ENCODE data around the gene SEC23IP.
"Not testable (repeated sequence)": the region's sequence is repeated elsewhere in the genome, so short reads cannot be mapped to it uniquely, and the experiment has no call there.

SEC23IP gene

DNA sequence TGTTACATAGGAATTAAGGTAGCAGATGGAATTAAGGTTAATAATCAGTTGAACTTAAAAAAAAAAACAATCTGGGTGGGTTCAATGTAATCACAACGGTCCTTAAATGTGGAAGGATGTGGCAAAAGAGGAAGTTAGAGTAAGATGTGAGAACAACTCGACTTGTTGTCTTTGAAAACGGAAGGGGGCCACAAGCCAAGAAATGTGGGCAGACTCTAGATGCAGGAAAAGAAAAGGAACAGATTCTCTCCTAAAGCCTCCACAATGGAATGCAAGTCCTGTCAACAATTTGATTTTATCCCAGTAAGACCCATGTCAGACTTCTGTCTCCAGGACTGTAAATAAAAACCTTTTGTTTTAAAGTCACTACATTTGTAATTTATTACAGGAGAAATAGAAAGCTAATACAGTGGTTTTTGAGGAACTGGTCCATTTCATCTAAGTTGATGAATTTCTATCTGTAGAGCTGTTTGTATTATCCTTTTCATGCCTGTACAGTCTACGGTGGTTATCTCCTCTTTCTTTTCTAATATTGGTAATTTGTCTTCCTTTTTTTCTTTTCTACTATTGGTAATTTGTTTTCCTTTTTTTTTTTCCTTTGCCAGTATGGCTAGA, 28.5 kb upstream of the SEC23IP start:
- H3K4me1 ChIP-seq (ENCODE audit: control insufficient read depth, insufficient read depth, low read length), result no peaks in the 10 kb centered on the region
- H3K9me3 ChIP-seq (ENCODE audit: control insufficient read depth, low read length), result no peaks in the 10 kb centered on the region
- no peaks in the 10 kb centered on the region for H3K27me3 ChIP-seq (ENCODE audit: control insufficient read depth, insufficient read depth, low read length)
- H3K36me3 ChIP-seq (ENCODE audit: control insufficient read depth, insufficient read depth, low read length), result no peaks in the 10 kb centered on the region
- no peak overlapping the region for H3K4me3 ChIP-seq (ENCODE audit: low read length)
- no peak overlapping the region for H3K9ac ChIP-seq (ENCODE audit: low read length)

DNA sequence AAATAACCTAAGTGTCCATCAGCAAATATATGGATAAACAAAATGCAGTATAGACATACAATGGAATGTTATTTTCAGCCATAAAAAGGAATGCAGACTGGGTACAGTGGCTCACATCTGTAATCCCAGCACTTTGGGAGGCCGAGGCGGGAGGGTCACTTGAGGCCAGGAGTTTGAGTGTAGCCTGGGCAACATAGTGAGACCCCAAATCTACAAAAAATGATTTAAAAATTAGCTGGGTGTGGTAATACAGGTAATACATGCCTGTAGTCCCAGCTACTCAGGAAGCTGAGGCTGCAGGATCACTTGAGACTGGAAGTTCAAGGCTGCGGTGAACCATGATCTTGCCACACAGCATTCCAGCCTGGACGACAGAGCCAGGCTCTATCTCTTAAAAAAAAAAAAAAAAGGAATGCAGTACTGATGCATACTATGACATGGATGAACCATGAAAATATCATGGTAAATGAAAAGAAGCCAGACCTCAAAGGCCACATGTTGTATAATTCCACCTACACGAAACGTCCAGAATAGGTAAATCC, 26.8 kb upstream of the SEC23IP start:
- H3K36me3 ChIP-seq (ENCODE audit: control insufficient read depth, insufficient read depth, low read length), result no peaks in the 10 kb centered on the region
- no peaks in the 10 kb centered on the region for H3K4me1 ChIP-seq (ENCODE audit: control insufficient read depth, insufficient read depth, low read length)
- no peak overlapping the region for H3K9ac ChIP-seq (ENCODE audit: low read length)
- H3K4me3 ChIP-seq (ENCODE audit: low read length), result no peak overlapping the region
- no peaks in the 10 kb centered on the region for H3K9me3 ChIP-seq (ENCODE audit: control insufficient read depth, low read length)
- H3K27me3 ChIP-seq (ENCODE audit: control insufficient read depth, insufficient read depth, low read length), result no peaks in the 10 kb centered on the region

DNA sequence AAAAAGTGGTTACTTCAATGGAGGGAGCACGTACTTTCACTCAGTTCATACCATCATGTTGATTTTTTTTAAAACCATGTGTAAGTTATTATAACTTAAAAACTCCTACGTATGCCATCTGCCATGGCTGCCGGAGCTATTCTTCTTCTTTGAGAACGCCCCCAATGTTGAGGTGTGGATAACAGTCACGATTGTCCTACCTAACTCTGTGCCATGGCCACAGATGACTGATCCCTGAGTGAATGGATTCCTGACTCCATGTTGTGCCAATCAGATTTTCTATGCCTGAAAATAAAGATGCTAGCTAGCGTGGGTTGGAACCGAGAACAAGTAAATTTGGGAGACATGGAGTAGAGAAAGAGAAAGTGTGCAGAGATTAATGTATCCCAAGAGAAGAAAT, 25.2 kb upstream of the SEC23IP start:
- Histone ChIP-seq H3K4me1 (ENCODE audit: control insufficient read depth, insufficient read depth, low read length) (peaks cover 5% of the 10 kb centered on the region), H3K36me3 (ENCODE audit: control insufficient read depth, insufficient read depth, low read length) (no peaks in the 10 kb centered on the region), H3K4me3 (ENCODE audit: low read length) (no peak overlapping the region), H3K9ac (ENCODE audit: low read length) (no peak overlapping the region), H3K9me3 (ENCODE audit: control insufficient read depth, low read length) (no peaks in the 10 kb centered on the region), H3K27me3 (ENCODE audit: control insufficient read depth, insufficient read depth, low read length) (no peaks in the 10 kb centered on the region)

DNA sequence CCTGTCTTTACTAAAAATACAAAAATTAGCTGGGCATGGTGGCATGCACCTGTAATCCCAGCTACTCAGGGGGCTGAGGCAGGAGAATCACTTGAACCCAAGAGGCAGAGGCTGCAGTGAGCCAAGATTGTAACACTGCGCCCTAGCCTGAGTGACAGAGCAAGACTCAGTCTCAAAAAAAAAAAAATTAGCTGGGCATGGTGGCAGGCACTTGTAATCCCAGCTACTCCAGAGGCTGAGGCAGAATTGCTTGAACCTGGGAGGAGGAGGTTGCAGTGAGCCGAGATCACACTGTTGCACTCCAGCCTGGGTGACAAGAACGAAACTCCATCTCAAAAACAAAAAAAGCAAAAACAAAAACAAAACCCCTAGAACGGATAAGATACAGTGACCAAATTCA, 23.1 kb upstream of the SEC23IP start:
- not testable (repeated sequence) for H3K4me3 ChIP-seq (ENCODE audit: low read length); H3K9me3 ChIP-seq (ENCODE audit: control insufficient read depth, low read length); H3K27me3 ChIP-seq (ENCODE audit: control insufficient read depth, insufficient read depth, low read length); H3K36me3 ChIP-seq (ENCODE audit: control insufficient read depth, insufficient read depth, low read length); H3K4me1 ChIP-seq (ENCODE audit: control insufficient read depth, insufficient read depth, low read length); H3K9ac ChIP-seq (ENCODE audit: low read length)

DNA sequence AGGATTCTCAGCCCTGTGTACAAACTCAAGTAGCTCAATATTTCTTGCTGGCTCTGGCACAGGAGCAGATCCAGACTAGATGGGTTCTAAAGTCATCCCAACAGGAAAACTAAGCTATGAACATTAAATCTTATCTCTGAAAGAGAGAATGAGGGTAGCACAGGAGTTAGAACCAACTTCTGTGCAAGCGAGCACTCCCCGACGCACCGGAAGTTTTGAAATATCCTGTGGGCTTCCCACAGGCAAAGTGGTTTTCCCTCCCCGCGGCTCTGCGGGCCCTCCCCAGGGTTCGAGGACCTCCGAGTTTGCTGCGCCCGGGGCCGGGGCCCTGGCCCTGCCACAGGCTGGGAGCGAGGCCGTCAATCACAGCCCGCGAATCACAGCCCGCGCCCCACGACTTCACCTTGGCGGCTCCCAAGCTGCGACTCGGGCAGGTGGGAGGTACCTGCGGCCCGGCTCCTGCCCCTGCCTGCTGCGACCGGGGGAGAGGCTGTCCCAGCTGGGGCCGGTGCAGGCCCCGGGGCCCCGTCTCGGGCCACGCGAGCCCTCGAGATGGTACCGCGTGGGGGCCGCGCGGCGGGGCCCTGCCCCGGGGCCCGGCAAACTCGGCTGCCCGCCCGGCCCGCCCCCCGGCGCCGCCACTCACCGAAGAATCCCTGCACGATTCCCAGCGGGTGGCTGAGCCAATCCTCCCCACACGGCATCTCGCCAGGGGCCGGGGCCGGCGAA, 20.5 kb upstream of the SEC23IP start:
- no peaks in the 10 kb centered on the region for H3K36me3 ChIP-seq (ENCODE audit: control insufficient read depth, insufficient read depth, low read length)
- no peaks in the 10 kb centered on the region for H3K27me3 ChIP-seq (ENCODE audit: control insufficient read depth, insufficient read depth, low read length)
- no peaks in the 10 kb centered on the region for H3K9me3 ChIP-seq (ENCODE audit: control insufficient read depth, low read length)
- H3K9ac ChIP-seq (ENCODE audit: low read length), result peak overlapping the region; percentile 73
- peaks cover 9% of the 10 kb centered on the region for H3K4me1 ChIP-seq (ENCODE audit: control insufficient read depth, insufficient read depth, low read length)
- peak overlapping the region; percentile 71 for H3K4me3 ChIP-seq (ENCODE audit: low read length)

DNA sequence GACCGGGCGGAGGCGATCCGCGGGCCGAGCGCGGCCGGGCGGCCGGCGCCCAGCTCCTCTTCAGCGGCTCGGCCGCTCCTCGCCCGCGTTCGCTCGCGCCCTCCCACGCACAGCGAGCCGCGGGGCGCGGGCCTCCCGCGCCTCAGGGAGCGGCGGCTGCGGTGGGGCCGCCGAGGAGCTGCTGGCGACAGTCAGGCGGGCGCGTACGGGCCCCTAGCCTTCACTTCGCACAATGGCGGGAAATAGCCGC, 20.0 kb upstream of the SEC23IP start, which contains the start of gene MCMBP:
TSS of gene MCMBP (minus strand) at position 234 of the 250 bp plus-strand sequence. CDS start 259 bp downstream, outside the sequence.
- Histone ChIP-seq H3K4me3 (ENCODE audit: low read length) (peak within 1 kb of the TSS; percentile 71), H3K9ac (ENCODE audit: low read length) (peak within 1 kb of the TSS; percentile 73), H3K4me1 (ENCODE audit: control insufficient read depth, insufficient read depth, low read length) (peaks cover 9% of the 10 kb centered on the region), H3K36me3 (ENCODE audit: control insufficient read depth, insufficient read depth, low read length) (no peaks in the 10 kb centered on the region), H3K9me3 (ENCODE audit: control insufficient read depth, low read length) (no peaks in the 10 kb centered on the region), H3K27me3 (ENCODE audit: control insufficient read depth, insufficient read depth, low read length) (no peaks in the 10 kb centered on the region)

DNA sequence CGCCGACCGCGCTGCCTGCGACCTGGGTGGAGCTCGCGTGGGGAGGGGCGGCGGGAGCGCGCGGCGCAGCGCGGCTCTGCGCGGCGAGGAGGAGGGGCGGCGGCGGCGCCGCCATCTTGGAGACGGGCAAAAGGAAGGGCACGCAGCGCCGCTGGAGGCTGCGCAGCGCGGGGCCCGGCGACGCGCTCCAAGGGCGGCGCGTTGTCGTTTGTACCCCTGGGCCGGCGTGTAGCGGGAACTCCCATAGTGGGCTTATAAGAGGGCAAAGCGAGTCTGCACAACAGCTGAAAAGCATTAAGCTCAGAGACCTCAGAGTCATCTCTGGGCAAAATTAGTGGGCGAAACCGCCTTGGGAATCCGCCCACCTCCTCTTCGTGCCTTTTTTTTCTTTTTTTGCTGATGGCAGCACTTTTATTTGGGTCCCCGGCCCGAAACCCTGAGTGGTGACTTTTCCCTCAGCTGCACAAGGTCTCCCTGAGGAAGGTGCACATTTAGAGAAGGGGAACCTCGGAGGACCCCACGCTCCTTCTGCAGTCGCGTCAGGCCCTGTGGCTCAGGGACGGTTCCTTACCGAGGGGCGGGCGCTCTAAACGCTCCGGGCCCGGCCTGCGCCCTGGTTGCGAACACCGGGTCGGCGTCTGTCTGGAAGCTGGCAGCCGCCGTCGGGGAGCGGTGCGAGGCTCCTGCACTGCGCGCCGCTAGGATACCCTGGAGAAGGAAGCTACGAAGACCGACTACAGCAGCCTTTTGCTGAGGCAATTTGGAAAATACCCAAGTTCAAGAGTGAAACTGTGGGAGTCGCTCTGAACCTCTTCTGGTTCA, 19.5 kb upstream of the SEC23IP start:
- peak overlapping the region; percentile 73 for H3K9ac ChIP-seq (ENCODE audit: low read length)
- no peaks in the 10 kb centered on the region for H3K9me3 ChIP-seq (ENCODE audit: control insufficient read depth, low read length)
- H3K27me3 ChIP-seq (ENCODE audit: control insufficient read depth, insufficient read depth, low read length), result no peaks in the 10 kb centered on the region
- peak overlapping the region; percentile 60 for H3K4me3 ChIP-seq (ENCODE audit: low read length)
- H3K4me1 ChIP-seq (ENCODE audit: control insufficient read depth, insufficient read depth, low read length), result peaks cover 9% of the 10 kb centered on the region
- H3K36me3 ChIP-seq (ENCODE audit: control insufficient read depth, insufficient read depth, low read length), result no peaks in the 10 kb centered on the region

DNA sequence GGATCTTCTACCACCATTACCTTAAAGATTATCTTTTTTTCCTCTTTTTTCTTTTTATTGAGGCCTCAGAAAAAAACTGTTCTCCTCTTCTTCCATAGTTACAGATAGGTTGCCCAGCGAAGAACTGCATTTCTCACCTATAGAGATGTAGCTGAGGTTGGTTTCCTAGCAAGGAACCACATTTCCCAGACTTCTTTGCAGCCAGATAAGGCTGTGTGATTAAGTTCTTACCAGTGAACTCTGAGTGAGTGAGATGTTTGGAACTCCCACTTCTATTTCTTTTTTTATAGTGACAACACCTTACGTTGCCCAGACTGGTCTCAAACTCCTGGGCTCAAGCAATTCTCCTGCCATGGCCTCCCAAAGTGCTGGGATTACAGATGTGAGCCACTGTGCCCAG, 14.0 kb upstream of the SEC23IP start:
- no peaks in the 10 kb centered on the region for H3K27me3 ChIP-seq (ENCODE audit: control insufficient read depth, insufficient read depth, low read length)
- no peak overlapping the region for H3K4me3 ChIP-seq (ENCODE audit: low read length)
- H3K4me1 ChIP-seq (ENCODE audit: control insufficient read depth, insufficient read depth, low read length), result peaks cover 4% of the 10 kb centered on the region
- no peaks in the 10 kb centered on the region for H3K36me3 ChIP-seq (ENCODE audit: control insufficient read depth, insufficient read depth, low read length)
- H3K9ac ChIP-seq (ENCODE audit: low read length), result no peak overlapping the region
- H3K9me3 ChIP-seq (ENCODE audit: control insufficient read depth, low read length), result no peaks in the 10 kb centered on the region

DNA sequence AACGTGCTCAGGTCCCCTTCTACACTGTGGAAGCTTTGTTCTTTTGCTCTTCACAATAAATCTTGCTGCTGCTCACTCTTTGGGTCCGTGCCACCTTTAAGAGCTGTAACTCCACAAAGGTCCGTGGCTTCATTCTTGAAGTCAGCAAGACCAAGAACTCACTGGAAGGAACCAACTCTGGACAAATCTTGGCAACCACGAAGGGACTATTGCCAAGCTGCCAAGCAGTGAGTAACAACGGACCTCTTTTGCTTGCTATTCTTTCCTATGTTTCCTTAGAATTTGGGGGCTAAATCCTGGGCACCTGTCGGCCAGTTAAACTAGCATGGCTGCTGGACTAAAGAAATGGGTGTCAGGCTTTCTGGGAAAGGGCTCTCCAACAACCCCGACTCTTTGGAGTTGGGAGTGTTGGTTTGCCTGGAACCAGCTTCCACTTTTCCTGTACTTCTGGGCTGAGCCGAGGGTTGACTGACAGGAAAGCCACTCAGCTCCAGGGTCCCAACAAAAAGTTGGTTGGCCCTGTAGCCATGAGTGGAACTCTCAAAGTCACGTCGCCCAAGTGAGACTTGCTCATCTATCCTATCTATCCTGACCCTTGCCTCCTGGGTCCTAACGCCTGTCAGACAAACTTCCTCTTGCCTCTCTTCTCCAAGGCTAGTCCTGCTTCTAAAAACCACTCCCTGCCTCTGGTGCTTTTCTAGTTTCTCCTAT, 8.5 kb upstream of the SEC23IP start:
- not testable (repeated sequence) for H3K4me3 ChIP-seq (ENCODE audit: low read length); H3K27me3 ChIP-seq (ENCODE audit: control insufficient read depth, insufficient read depth, low read length); H3K9ac ChIP-seq (ENCODE audit: low read length); H3K4me1 ChIP-seq (ENCODE audit: control insufficient read depth, insufficient read depth, low read length); H3K36me3 ChIP-seq (ENCODE audit: control insufficient read depth, insufficient read depth, low read length); H3K9me3 ChIP-seq (ENCODE audit: control insufficient read depth, low read length)

DNA sequence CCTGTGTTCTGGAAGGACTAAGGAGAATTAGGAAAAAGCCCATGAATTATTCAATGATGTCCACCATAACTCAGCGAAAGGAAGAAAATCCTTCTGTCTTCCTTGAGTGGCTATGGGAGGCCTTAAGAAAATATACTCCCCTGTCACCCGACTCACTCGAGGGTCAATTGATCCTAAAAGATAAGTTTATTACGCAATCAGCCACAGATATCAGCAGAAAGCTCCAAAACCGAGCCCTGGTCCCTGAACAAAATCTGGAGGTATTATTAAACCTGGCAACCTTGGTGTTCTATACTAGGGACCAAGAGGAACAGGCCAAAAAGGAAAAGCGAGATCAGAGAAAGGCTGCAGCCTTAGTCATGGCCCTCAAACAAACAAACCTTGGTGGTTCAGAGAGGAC, 6.5 kb upstream of the SEC23IP start:
- H3K9ac ChIP-seq (ENCODE audit: low read length); H3K27me3 ChIP-seq (ENCODE audit: control insufficient read depth, insufficient read depth, low read length); H3K36me3 ChIP-seq (ENCODE audit: control insufficient read depth, insufficient read depth, low read length); H3K9me3 ChIP-seq (ENCODE audit: control insufficient read depth, low read length); H3K4me1 ChIP-seq (ENCODE audit: control insufficient read depth, insufficient read depth, low read length); H3K4me3 ChIP-seq (ENCODE audit: low read length): not testable (repeated sequence)

DNA sequence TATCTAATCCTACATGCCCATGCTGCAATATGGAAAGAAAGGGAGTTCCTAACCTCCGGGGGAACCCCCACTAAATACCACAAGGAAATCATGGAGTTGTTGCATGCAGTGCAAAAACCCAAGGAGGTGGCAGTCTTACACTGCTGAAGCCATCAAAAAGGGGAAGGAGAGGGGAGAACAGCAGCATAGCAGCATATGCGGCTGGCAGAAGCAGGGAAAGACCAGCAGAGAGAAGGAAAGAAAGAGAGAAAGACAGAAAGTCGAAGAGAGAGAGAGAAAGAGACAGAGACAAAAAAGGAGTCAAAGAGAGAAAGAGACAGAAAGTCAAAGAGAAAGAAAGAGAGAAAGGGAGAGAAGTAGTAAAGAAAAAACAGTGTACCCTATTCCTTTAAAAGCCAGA, 3.8 kb upstream of the SEC23IP start:
- not testable (repeated sequence) for H3K36me3 ChIP-seq (ENCODE audit: control insufficient read depth, insufficient read depth, low read length); H3K27me3 ChIP-seq (ENCODE audit: control insufficient read depth, insufficient read depth, low read length); H3K9ac ChIP-seq (ENCODE audit: low read length); H3K4me1 ChIP-seq (ENCODE audit: control insufficient read depth, insufficient read depth, low read length); H3K9me3 ChIP-seq (ENCODE audit: control insufficient read depth, low read length); H3K4me3 ChIP-seq (ENCODE audit: low read length)

DNA sequence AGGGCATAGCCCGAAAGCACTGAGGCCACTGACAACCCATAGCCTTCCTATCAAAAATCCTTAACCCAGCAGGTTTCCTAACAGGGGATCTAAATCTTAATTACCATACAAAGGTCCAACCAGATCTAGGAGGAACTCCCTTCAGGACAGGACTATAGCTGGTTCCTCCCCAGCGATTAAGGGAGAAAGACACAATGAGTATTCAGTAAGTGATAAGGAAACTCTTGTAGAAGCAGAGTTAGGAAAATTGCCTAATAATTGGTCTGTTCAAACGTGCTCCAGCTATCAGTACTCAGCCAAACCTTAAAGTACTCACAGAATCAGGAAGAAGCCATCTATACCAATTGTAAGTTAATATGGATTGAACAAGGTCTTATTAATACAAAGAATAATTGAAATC, 3.3 kb upstream of the SEC23IP start:
- not testable (repeated sequence) for H3K9ac ChIP-seq (ENCODE audit: low read length); H3K36me3 ChIP-seq (ENCODE audit: control insufficient read depth, insufficient read depth, low read length); H3K9me3 ChIP-seq (ENCODE audit: control insufficient read depth, low read length); H3K4me3 ChIP-seq (ENCODE audit: low read length); H3K27me3 ChIP-seq (ENCODE audit: control insufficient read depth, insufficient read depth, low read length)
- peaks cover 14% of the 10 kb centered on the region for H3K4me1 ChIP-seq (ENCODE audit: control insufficient read depth, insufficient read depth, low read length)

Data from mucosa of stomach (tissue), 1 donor.